ENCODE measurements around the gene RAPGEFL1. TPM values are rescaled to one million over a fixed set of nuclear protein-coding genes. Genes with fewer than 3 reads are reported as not detected.

Gene RAPGEFL1
- total RNA-seq, 1 donor from 2014 or later = 9.3 TPM

DNA sequence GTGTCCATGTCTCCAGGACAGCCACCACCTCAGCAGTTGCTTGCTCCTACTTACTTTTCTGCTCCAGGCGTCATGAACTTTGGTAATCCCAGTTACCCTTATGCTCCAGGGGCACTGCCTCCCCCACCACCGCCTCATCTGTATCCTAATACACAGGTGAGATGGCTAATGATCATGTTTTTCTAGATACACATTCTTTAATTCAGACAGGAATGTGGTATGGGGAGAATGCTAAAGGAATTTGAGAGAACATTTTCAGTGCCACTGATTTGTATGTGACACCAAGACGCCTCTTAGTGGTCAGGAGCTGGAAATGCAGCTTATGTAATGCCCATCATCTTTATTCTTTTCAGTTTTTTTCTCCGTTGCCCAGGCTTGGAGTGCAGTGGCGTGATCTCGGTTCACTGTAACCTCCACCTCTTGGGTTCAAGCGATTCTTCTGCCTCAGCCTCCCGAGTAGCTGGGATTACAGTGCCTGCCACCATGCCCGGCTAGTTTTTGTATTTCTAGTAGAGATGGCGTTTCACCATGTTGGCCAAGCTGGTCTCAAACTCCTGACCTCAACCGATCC lies 8.9 kb upstream of the RAPGEFL1 start:
- ATAC-seq = peak; percentile 83 to 86
- Histone ChIP-seq H3K36me3 (peaks cover 98% of the 10 kb centered on the region), H3K27me3 (ENCODE audit: low read depth) (no peaks in the 10 kb centered on the region), H3K9me3 (no peaks in the 10 kb centered on the region), H3K4me1 (peaks cover 8% of the 10 kb centered on the region), H3K4me3 (no peak overlapping the region), H3K27ac (peak overlapping the region; percentile 47)
- intact Hi-C loops (cut with DNase I) = no loop called here
- DNase-seq = no peak
- TF ChIP-seq CTCF (IDR thresholded peaks at IDR 0.05) = peak; percentile 76

DNA sequence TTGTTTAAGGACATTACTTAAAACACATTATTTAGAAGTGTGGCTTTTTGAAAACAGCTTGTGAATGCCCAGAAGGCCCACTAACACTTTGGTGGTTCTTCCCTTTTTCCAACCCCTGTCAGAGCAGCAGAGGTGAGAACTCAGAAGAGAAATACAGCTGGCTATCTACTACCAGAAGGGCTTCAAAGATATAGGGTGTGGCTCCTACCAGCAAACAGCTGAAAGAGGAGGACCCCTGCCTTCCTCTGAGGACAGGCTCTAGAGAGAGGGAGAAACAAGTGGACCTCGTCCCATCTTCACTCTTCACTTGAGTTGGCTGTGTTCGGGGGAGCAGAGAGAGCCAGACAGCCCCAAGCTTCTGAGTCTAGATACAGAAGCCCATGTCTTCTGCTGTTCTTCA lies 6.9 kb upstream of the RAPGEFL1 start:
- intact Hi-C loops (cut with DNase I) = no loop called here
- Histone ChIP-seq H3K27ac (no peak overlapping the region), H3K4me1 (peaks cover 8% of the 10 kb centered on the region), H3K9me3 (no peaks in the 10 kb centered on the region), H3K36me3 (peaks cover 95% of the 10 kb centered on the region), H3K4me3 (no peak overlapping the region), H3K27me3 (ENCODE audit: low read depth) (no peaks in the 10 kb centered on the region)
- ATAC-seq (no peak), DNase-seq (no peak)
- TF ChIP-seq CTCF (IDR thresholded peaks at IDR 0.05) = no peak

GRCh38 chr17:40171750-40172149 lies 5.5 kb upstream of the RAPGEFL1 start:
- H3K9me3 ChIP-seq = no peaks in the 10 kb centered on the region
- H3K36me3 ChIP-seq = peaks cover 92% of the 10 kb centered on the region
- no peaks in the 10 kb centered on the region for H3K27me3 ChIP-seq (ENCODE audit: low read depth)
- TF ChIP-seq CTCF (IDR thresholded peaks at IDR 0.05) = no peak
- DNase-seq = no peak
- peaks cover 10% of the 10 kb centered on the region for H3K4me1 ChIP-seq
- no peak overlapping the region for H3K27ac ChIP-seq
- intact Hi-C loops (cut with DNase I) = no loop called here
- no peak for ATAC-seq
- no peak overlapping the region for H3K4me3 ChIP-seq

DNA sequence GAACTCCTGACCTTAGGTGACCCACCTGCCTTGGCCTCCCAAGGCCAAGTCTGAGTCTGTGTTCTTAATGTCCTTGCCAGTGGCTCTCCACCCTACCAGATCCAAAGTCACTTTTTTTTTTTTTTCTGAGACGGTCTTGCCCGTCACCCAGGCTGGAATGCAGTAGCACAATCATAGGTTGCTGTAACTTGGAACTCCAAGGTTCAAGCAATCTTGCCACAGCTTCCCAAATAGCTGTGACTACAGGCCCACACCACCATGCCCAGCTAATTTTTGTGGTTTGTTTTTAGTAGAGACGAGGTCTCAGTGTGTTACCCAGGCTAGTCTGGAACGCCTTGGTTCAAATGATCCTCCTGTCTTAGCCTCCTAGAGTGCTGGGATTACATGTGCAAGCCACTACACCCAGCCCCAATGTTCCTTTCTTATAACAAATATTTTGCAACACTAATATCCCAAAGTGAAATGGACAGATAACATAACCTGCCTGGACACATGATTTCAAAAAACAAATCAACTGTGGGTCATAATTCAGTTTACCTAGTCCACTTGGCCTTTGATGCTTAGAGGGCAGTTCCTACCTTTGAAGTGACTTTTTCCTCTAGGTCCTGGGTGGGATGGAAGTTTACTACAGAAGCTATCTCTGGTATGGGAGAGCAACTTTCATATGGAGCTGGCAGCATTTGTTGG lies 4.0 kb upstream of the RAPGEFL1 start:
- H3K4me3 ChIP-seq = no peak overlapping the region
- no peak for DNase-seq
- no peaks in the 10 kb centered on the region for H3K27me3 ChIP-seq (ENCODE audit: low read depth)
- peaks cover 77% of the 10 kb centered on the region for H3K36me3 ChIP-seq
- intact Hi-C loops (cut with DNase I) = no loop called here
- no peak for ATAC-seq
- no peak for TF ChIP-seq CTCF (IDR thresholded peaks at IDR 0.05)
- no peak overlapping the region for H3K27ac ChIP-seq
- H3K4me1 ChIP-seq = peaks cover 19% of the 10 kb centered on the region
- no peaks in the 10 kb centered on the region for H3K9me3 ChIP-seq

DNA sequence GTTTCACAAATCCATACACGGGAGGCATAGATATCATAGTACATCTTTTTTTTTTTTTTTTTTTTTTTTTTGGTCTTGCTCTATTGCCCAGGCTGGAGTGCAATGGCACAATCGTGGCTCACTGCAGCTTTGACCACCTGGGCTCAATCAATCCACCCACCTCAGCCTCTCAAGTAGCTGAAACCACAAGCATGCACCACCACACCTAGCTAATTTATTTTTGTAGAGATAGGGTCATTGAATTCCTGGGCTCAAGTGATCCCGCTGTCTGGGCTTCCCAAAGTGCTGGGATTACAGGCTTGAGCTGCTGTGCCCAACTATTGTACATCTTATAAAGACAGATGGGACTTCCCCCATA lies 3.5 kb upstream of the RAPGEFL1 start:
- intact Hi-C loops (cut with DNase I) = no loop called here
- no peaks in the 10 kb centered on the region for H3K9me3 ChIP-seq
- peaks cover 15% of the 10 kb centered on the region for H3K4me1 ChIP-seq
- H3K36me3 ChIP-seq = peaks cover 72% of the 10 kb centered on the region
- no peak for ATAC-seq
- no peak overlapping the region for H3K27ac ChIP-seq
- DNase-seq = no peak
- no peak for TF ChIP-seq CTCF (IDR thresholded peaks at IDR 0.05)
- no peaks in the 10 kb centered on the region for H3K27me3 ChIP-seq (ENCODE audit: low read depth)
- H3K4me3 ChIP-seq = no peak overlapping the region
